Iris pigment epithelial cell (primary cell): ENCODE results near the gene SEL1L.
"Not testable (repeated sequence)": the region's sequence is repeated elsewhere in the genome, so short reads cannot be mapped to it uniquely, and the experiment has no call there.

Experiments
- DNase-seq: peaks from one replicate; pipeline ENCODE4 v3.0.0-alpha.2; 2011; ENCODE audit warnings: low read depth

Gene SEL1L

DNA sequence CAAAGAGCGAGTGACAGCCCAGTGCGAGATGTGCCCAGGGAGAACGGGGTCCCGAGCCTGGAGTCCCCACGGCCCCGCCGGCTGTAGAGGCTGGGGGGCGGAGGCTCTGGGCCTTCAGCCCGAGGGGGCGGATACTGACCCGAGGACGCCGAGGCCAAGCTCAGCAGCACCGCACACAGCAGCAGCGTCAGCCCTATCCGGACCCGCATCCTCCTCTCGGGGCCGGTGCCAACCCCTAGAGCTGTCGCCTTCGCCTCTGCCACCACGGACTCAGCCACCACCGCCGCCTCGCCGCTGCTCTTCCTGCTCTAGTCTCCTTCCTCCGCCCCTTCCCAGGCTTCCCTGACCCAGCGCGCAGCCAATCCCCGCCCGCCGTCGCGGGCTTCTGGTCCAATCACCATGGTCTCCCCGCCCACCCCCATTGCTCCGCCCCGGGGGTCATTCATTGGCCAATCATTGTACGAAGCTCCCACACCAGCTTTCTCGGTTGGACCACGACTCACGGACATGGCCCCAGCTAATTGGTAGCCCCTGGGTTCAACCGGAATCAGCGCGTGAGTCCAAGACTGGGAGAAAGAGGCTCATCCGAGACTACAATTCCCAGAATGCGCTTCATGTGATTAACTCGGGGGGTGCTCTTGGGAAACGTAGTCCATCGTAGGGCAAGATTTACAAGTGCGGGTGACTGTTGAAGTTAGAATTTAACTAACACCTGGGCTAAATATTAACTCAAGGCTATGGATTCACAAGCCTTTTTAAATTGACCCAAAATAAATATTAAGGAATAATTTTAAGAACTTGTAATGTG is at the start of gene SEL1L:
Gene SEL1L, minus strand, starts transcription at position 318 of the 808 bp plus-strand sequence. Its CDS starts 109 bp downstream, at position 209.
- peak; percentile 100 for DNase-seq

DNA sequence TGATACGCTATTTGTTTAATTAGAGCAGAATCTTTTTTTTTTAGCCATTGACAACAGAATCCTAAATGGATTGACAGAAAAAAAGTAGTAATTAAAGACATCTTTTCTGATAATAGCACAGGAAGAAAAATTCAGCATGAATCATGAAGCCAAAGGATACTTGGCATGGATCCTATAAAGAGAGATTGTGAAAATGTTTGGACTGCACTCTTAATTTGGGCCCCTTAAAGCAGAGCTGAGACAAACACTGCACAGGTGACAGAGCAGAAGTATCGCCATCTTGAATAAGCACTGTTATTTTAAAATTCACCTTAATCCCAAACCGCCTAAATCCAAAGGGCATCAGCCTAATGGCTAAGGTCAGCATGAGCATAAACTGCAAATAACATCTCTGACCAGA is 48.8 kb upstream of the SEL1L start:
- DNase-seq = peak; percentile 6

DNA sequence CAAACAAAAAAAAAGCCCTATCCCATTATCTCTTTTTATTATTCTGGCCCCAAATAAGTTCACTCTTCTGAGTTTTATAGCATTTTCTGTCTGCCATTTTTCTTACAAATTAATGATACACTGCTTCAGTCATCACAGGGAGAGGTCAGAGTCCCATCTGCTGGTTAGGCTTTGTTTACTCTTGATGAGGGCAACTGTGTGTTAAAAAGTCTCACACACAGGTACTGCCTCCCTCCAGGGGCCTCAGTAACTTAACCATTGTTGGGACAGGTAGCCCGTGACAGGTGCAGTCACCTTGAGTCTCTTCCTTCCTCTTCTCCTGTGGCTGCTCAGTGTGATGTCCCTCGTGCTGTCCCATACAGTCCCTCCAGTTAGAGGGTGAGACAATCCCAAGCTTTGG is 45.5 kb upstream of the SEL1L start:
- DNase-seq = no peak

DNA sequence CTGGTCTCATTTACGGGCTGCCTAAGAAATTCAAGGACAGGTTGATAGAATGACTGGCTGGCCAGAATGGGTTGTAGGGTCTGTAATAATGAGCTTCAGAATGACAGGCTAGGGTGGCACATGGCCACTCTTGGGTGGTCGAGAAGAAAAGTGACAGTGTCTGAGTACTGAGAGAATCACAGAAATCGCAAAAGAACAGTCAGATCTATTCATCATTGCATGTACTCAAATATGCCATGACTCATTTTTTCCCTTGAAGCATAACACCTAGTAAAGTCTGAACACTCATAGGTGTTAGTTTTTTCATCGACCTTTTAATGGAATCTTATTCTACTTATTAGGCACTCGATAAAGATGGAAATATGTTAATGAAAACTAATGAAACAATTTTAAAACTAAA is 37.8 kb upstream of the SEL1L start:
- DNase-seq = no peak

DNA sequence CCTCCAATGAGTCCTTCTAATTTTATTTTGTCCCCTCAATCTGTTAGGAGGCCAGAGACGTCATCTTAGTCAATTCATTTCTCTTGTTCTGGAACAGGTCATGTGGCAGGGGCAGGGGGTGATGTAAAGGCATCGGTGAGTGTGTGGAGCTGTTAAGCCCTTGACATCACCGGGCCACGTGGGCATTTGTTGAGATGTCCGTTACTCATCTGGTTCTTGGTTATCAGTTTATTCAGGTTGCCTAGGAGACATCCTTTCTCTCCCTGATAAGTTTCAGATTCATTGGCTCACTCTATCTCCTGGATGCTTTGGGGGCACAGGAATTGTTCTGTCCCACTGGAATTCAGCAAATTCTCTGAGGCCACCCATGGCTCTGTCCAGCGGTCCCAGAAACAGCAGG is 33.6 kb upstream of the SEL1L start:
- peak; percentile 2 for DNase-seq

DNA sequence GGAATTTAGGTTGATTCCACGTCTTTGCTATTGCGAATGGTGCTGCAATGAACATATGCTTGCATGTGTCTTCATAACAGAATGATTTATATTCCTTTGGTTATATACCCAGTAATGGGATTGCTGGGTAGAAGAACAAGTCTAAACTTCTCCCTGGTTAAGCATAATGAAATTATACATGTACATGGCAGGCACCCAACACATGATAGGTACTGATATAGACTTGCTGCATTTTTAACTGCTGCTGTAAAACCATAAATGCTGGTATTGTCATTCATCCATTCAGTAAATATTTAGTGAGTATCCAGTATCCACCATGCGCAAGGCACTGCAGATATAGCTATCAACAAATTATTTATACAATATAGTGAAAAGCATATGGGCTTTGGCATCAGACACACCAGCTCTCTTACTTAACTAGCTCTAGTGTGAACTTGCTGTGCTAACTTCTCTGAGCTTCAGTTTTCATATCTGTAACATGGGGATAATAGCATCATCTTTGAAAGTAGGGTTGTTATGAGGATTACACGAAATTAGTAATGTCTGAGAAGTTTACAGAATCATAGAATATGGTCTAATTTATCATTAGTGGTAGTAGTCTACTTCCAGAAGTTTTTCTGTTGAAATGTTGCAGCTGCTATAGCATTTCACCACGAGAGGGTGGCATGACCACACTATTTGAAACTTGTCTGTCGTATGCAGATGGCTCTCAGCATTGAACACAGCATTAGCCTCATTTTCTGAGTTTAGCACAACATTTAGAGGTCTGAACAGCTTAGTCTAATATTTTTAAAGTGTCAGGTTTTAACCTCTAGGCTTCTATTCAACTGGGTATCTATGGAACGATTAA is 32.0 kb upstream of the SEL1L start:
- DNase-seq = peak; percentile 24

DNA sequence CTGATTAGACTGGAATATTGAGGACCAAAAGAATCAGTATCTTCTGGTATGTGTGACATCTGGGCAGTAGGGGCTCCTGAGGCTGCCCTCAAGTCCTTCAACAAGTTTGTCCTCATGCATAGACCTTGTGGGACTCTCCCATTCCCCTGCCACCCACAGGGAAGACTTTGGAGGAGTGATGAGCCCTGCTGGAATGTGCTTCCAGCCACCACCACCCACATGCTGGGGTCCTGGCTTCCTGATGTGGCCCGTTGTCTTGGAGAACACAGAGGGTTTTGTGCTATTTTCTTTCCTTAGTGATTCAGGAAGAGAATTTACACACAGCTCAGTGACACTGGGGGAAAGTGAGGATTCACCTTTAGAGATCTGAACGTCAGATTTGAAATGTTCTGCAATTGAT is 29.2 kb upstream of the SEL1L start:
- DNase-seq = no peak

DNA sequence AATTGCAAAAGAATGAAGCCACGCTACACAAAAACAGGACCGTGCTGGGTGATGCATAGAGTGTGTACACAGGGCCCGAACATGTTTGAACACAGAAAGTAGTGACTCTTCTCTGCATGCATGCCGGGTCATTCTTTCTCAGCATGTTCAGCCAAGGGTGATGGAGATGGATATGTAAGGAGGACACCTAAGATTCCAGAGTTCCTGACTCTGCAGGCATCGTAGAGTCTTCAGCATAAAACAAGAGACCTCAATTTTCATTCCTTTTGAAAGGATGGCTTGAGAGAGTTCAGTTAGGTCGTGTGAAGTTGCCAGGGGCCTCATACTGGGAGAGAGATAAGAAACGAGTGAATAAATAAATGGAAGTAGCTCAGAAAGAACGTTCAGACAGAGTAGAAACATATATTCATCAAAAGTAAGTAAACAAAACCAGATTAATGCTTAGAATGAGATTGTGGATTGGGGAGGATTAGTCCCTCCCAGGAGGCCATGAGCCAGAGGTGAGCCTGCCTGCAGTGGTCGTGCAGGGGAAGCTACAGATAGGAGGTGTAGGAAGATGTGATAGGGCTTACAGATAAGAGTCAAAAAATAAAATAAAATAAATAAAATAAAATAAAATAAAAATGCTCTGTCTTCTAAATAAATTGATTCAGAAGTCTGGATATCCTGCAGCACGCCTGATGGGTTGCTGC is 27.6 kb upstream of the SEL1L start:
- DNase-seq = no peak

DNA sequence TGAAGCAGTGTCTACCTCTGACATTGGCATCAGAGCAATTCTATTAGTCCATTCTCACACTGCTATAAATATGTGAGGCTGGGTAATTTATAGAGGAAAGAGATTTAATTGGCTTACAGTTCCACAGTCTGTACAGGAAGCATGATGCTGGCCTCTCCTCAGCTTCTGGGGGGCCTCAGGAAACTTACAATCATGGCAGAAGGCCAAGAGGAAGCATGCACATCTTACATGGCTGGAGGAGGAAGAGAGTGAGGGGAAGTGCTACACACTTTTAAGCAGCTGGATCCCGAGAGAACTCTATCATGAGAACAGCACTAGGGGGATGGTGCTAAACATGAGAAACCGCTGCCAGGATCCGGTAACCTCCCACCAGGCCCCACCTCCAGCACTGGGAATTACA is 25.7 kb upstream of the SEL1L start:
- no peak for DNase-seq

DNA sequence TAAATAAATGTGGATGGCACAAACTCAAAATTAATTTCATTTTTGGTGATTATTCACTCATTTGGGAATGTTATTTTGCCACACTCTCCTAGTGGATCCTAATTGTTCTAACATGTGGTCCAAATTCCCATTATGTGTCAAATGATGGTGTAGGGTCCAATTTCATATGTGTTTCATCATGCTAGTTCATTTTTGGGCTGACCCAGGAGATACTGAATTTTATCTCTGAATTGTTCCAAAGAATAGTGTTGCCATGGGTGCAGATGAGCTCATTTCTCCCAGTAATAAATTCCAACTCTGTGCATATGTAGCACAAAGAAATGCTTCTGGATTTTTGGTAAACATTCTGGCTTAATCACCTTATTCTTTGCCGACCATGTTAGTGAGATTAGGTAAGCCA is 23.5 kb upstream of the SEL1L start:
- no peak for DNase-seq

DNA sequence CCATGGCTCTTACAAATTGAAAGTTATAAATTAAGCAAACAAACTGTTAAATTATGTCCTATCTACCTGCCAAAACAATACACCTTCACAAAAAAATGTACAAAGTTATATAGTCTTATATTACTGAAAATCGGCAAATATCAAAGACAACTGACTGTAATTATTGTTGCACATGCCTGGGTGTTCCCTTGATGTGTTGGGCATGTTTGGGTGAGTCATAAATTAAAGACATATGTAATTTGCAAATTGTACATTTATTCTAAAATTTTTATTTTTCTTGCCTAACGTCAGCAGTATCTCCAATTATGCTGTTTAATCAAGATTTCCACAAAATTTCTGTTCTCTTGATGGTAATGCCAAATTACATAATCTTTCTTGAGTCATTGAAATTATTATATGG is 22.0 kb upstream of the SEL1L start:
- DNase-seq = no peak

DNA sequence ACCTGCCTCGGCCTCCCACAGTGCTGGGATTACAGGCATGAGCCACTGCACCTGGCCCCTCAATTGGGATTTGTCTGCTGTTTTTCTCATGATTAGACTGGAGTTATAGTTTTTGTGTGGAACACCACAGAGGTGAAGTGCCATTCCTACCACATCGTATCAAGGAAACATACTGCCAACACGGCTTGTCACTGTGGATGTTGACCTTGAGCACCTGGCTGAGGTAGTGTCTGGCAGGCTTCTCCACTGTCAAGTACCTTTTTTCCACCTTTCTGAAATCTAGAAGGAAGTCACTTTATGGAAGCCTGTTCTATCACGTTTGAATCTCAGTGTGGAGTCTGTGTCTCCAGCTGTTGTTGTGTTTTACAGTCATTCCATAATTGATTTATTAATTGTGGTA is 21.4 kb upstream of the SEL1L start:
- DNase-seq = no peak

DNA sequence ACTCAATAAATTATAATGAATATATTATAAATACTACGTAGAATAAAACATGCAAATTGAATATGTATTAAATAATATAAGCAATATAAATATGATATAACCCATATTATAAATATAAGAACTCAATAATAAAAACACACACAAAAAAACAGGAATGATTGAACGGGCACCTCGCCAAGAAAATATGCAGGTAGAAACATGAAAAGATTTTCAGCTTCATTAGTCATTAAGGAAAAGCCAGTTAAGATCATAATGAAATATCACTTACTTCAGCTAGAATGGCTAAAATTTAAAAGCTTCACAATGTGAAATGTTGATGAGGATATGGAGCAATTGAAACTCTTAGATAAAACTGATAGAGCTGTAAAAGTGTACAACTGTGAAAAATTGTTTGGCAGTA is 17.8 kb upstream of the SEL1L start:
- DNase-seq = no peak

DNA sequence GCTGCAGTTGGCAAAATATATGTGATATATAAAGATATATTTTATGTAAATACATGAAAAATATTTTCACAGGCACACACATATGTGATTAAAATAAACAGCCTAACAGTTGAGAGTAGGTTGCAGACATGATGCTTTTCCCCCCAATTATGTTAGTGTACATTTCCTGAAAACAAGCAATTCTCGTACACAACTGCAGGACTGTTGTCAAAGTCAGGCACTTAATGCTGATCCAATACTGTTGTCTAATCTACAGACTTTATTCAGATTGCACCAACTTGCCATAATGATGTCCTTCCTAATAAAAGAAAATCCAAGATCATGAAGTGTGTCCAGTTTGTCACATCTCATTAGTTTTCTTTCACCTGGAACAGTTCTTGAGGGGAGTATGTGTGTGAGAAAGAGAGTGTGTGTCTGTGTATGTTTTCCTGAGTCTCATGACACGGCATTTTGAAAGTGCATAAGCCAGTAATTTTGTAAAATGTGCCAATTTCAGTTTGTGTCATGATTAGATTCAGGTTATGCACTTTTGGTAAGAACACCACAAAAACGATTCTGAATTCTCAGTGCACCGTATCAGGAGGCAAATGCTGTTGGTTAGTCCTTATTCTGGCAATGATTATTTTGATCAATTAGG is 16.5 kb upstream of the SEL1L start:
- DNase-seq = no peak

DNA sequence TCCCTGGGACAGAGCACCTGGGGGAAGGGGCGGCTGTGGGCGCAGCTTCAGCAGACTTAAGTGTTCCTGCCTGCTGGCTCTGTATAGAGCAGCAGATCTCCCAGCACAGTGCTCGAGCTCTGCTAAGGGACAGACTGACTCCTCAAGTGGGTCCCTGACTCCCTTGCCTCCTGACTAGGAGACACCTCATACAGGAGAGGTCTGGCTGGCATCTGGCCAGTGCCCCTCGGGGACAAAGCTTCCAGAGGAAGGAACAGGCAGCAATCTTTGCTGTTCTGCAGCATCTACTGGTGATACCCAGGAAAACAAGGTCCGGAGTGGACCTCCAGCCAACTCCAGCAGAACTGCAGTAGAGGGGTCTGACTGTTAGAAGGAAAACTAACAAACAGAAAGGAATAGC is 7.6 kb upstream of the SEL1L start:
- not testable (repeated sequence) for DNase-seq

DNA sequence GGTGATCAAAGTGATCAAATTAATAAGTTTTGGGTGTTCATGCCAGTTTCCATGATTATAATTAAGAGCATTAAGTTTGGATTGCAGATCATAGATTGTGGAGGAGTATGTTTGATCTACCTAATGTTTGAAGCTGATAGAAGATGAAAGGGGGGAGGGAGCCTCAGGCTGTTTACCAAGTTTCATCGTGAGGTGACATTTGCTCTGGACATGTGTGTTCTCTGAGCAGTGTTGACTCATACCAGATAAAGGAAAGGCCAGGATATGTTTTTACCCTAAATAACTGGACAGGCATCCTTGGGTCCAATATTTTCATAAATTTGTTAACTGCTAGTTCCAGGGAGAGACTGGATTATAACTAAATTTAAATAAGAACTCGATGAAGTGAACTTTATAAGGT is 3.5 kb upstream of the SEL1L start:
- no peak for DNase-seq

DNA sequence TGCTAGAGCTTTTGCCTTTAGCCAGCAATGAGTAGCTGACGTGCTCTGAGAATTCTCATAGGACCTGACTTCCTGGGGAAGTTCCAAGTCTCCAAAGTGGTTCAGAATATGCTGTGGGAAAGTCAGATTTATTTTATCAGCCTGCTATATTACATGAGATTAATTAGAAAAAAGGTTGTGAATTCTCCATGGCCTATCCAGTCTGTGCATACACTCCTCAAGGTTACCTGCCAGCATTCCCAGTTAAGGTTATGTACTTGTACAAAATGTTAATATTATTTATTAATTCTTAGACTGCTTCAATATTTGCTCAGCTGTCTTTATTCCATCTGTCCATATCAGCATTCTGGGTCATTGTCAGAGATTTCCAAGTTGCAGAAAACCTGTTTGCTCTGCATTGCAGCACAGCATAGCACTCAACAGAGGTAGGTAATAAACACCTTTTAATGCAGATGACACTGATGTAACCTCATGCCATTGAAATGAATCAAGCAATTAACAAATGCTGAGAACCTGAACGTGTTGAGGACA is 2.7 kb upstream of the SEL1L start:
- DNase-seq = no peak

DNA sequence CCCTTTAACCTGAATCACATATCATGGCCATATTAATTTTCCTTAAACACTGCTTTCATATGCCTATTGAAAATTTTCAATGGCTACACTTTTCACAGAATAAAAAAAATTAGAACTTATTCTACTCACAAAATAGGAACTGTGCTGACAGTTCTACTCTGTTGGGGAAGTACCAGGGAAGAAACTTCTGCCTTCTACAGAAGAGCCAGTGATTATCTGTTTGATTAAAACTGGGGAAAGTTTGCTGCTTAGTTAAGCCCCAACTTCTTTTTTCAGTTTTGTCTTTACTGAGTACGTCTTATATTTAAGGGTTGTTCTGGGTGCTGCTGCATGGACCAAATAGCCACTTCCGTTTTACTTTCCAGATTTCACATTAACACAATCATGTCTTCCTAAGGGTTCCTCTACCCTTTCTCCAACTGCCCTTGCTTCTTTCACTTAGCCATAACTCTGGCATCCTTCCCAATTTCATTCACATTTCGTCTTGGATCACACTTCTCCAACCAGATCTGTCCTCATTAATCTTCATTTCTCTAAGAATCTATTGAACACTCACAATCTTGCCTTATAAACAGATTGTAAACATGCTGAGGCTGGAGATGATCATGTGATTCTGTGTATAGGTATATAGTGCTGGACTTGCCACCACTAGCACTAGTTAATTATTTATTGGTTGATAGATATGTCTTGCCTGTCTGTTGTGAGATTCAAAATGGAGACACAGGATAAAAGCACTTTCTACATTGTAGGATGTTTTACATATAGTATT is 1.9 kb upstream of the SEL1L start:
- DNase-seq = no peak

DNA sequence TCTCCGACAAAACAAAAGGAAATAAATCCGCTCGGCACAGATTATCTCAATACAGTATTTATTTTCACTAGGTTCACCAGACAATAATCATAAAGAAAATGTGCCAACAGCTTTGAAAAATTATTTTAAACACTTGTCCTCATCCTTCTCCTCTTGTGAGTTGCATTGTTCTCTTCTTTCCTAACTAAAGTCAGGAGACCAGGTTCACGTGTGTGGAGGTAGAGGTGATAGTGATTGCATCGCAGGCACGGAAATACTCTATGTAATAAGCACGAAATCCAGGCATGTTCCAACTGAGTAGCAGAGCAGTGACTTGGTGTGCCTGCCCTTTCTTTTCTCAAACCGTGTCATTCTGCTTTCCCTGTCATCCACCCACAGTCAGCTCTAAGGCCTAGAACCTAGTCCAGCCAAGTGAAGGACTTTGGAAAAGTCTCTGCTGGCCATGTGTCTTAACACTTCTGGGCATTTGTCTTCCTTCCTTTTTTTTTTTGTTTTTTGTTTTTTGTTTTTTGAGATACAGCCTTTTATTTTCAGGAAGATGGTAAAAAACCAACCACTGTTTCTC is 939 bp upstream of the SEL1L start:
- DNase-seq = no peak

DNA sequence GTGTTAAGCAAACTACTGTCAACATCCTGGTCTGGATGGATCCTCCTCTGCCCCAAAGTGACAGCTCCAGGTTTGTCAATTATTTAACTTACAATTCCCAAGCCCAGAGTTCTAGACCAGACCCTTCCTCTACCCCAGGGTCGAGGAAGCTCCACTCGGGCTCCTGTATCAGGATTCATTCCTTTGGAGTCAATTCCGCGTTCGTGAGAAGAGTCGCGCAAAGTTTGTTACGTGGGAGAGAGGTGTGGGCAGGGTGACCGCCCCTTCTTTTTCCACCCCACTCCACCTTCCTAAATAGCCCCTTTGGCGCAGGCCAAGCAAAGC is 479 bp downstream of the SEL1L start:
- DNase-seq = no peak

DNA sequence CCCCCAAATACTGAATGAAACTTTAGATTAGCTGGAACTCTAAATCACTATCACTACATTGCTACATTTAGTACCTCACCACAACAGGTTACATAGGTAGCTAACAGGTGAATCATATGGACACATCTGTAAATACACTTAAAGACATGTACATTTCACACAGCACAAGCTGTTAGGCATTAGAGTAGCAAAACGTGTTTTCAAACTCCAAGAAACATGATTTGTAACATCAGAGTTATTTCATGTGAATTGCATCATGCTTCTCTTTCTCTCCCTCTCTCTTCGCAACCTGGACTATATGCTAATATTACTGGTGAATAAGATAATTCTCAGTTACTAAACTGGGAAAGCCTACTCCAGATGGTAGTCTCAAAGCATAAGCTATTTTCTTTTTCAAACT is 4.3 kb downstream of the SEL1L start:
- peak; percentile 11 for DNase-seq
